Measurements from ENCODE around the gene PLA2G2C.

PLA2G2C gene

DNA sequence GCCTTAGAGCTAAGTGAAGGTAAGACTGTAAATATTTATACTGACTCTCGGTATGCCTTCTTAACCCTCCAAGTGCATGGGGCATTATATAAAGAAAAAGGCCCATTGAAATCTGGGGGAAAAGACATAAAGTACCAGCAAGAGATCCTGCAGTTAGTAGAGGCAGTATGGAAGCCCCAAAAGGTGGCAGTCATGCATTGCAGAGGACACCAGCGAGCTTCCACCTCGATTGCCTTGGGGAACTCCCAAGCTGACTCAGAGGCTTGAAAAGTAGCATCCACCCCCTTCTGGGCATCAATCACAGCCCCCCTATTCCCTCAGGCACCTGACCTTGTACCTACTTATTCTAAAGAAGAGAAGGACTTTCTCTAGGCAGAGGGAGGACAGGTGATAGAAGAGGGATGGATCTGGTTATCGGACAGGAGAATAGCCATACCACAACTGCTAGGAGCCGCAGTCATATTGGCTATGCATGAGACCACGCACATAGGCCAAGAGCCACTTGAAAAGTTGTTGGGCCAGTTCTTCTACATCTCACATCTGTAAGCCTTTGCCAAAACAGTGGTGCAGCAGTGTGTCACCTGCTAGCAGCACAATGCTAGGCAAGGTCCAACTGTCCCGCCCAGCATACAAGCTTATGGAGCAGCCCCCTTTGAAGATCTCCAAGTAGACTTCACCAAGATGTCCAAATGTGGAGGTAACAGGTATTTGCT lies 27.8 kb downstream of the PLA2G2C start:
- TF ChIP-seq, protein P1, sequence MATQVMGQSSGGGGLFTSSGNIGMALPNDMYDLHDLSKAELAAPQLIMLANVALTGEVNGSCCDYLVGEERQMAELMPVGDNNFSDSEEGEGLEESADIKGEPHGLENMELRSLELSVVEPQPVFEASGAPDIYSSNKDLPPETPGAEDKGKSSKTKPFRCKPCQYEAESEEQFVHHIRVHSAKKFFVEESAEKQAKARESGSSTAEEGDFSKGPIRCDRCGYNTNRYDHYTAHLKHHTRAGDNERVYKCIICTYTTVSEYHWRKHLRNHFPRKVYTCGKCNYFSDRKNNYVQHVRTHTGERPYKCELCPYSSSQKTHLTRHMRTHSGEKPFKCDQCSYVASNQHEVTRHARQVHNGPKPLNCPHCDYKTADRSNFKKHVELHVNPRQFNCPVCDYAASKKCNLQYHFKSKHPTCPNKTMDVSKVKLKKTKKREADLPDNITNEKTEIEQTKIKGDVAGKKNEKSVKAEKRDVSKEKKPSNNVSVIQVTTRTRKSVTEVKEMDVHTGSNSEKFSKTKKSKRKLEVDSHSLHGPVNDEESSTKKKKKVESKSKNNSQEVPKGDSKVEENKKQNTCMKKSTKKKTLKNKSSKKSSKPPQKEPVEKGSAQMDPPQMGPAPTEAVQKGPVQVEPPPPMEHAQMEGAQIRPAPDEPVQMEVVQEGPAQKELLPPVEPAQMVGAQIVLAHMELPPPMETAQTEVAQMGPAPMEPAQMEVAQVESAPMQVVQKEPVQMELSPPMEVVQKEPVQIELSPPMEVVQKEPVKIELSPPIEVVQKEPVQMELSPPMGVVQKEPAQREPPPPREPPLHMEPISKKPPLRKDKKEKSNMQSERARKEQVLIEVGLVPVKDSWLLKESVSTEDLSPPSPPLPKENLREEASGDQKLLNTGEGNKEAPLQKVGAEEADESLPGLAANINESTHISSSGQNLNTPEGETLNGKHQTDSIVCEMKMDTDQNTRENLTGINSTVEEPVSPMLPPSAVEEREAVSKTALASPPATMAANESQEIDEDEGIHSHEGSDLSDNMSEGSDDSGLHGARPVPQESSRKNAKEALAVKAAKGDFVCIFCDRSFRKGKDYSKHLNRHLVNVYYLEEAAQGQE (IDR thresholded peaks at IDR 0.05; ENCODE audit: insufficient read depth in 1 of 2, low read depth in 2 of 2, low read length in 2 of 2), result no peak
- no peak for TF ChIP-seq TAF1 (IDR thresholded peaks at IDR 0.05; ENCODE audit: borderline replicate concordance, insufficient read depth, low read length)
- no peak for TF ChIP-seq POLR2AphosphoS5 (IDR thresholded peaks at IDR 0.05; ENCODE audit: low read depth, low read length)
- TF ChIP-seq FOXP2 (optimal IDR thresholded peaks at IDR 0.05; ENCODE audit: borderline replicate concordance, extremely low read depth, extremely low read length, insufficient read depth), result no peak

DNA sequence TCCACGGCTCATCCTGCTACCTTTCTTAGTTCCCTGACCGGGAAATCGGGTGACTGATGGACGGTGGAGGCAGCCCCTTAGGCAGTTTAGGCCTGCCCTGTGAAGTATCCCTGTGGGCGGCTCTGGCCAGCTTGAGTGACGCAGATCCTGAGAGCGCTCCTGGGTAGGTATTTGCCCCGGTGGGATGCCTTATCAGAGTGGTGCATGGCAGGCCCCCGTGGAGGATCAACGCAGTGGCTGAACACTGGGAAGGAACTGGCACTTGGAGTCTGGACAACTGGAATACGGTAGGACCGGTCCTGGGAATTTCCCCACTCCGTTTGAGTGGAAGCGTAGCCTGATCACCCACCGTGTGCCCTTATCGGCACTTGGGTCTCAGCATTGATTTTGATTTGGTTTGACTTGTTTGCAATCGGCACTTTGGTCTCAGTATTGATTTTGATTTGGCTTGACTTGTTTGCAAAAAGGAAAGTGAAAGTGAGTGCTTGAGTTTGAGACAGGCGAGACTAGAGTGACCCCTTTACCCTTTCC lies 32.0 kb downstream of the PLA2G2C start:
- TF ChIP-seq SIN3A (IDR thresholded peaks at IDR 0.05; ENCODE audit: borderline replicate concordance, insufficient read depth, low read length) (no peak), TAF1 (IDR thresholded peaks at IDR 0.05; ENCODE audit: borderline replicate concordance, insufficient read depth, low read length) (no peak), POLR2AphosphoS5 (IDR thresholded peaks at IDR 0.05; ENCODE audit: low read depth, low read length) (no peak), FOXP2 (optimal IDR thresholded peaks at IDR 0.05; ENCODE audit: borderline replicate concordance, extremely low read depth, extremely low read length, insufficient read depth) (no peak)
- TF ChIP-seq, protein P1 (IDR thresholded peaks at IDR 0.05; ENCODE audit: insufficient read depth in 1 of 2, low read depth in 2 of 2, low read length in 2 of 2), result no peak

DNA sequence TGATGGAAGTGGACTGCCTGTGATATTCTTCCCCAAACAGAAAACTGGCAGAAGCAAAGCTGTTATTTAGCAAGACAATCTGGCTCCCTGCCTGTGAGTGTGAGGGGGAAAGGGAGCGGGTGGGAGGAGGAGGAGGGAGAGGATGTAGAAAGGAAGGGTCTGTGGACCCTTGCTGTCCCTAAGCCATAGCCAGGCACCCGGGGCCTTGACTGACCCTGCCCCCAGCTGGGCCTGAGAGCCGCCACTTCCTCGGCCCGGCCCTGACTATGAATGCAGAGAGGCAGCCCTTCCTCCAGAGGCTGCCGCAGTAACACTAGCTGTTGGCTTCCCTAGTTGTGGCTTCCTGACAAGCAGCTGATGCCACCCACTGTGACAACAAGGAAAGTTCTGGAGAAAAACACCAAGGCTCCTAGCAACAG lies 33.3 kb downstream of the PLA2G2C start:
- TF ChIP-seq TAF1 (IDR thresholded peaks at IDR 0.05; ENCODE audit: borderline replicate concordance, insufficient read depth, low read length) (no peak), POLR2AphosphoS5 (IDR thresholded peaks at IDR 0.05; ENCODE audit: low read depth, low read length) (no peak), SIN3A (IDR thresholded peaks at IDR 0.05; ENCODE audit: borderline replicate concordance, insufficient read depth, low read length) (no peak), FOXP2 (optimal IDR thresholded peaks at IDR 0.05; ENCODE audit: borderline replicate concordance, extremely low read depth, extremely low read length, insufficient read depth) (no peak)
- TF ChIP-seq, protein P1 (IDR thresholded peaks at IDR 0.05; ENCODE audit: insufficient read depth in 1 of 2, low read depth in 2 of 2, low read length in 2 of 2), result no peak

DNA sequence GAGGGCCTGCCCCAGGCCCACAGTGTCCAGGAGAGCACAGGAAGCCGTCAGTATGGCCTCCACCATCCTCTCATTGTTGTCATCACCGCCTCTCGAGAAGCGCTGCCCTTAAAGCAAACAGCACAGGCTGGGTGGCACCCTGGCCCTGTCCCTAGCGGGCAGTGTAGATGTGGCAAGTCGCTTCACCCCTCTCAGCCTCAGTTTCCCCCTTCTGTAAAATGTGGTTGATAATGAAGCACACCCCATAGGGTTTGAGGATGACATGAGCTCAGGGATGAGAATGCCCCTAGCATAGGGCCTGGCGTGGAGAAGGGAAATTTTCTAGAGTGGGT lies 33.8 kb downstream of the PLA2G2C start:
- TF ChIP-seq TAF1 (IDR thresholded peaks at IDR 0.05; ENCODE audit: borderline replicate concordance, insufficient read depth, low read length) (no peak), FOXP2 (optimal IDR thresholded peaks at IDR 0.05; ENCODE audit: borderline replicate concordance, extremely low read depth, extremely low read length, insufficient read depth) (no peak), SIN3A (IDR thresholded peaks at IDR 0.05; ENCODE audit: borderline replicate concordance, insufficient read depth, low read length) (no peak), POLR2AphosphoS5 (IDR thresholded peaks at IDR 0.05; ENCODE audit: low read depth, low read length) (no peak)
- TF ChIP-seq, protein P1 (IDR thresholded peaks at IDR 0.05; ENCODE audit: insufficient read depth in 1 of 2, low read depth in 2 of 2, low read length in 2 of 2), result no peak
